GF-D8 (cell line): ENCODE results near the gene HAP1.
A peak's percentile ranks its signal among the peaks of the same experiment; 100 is the strongest.
"Not testable (repeated sequence)": the region's sequence is repeated elsewhere in the genome, so short reads cannot be mapped to it uniquely, and the experiment has no call there.

Experiments used
- DNase-seq: peaks from one replicate; lab custom pipeline; 2025; lab: John Stamatoyannopoulos, UW

The HAP1 gene

DNA sequence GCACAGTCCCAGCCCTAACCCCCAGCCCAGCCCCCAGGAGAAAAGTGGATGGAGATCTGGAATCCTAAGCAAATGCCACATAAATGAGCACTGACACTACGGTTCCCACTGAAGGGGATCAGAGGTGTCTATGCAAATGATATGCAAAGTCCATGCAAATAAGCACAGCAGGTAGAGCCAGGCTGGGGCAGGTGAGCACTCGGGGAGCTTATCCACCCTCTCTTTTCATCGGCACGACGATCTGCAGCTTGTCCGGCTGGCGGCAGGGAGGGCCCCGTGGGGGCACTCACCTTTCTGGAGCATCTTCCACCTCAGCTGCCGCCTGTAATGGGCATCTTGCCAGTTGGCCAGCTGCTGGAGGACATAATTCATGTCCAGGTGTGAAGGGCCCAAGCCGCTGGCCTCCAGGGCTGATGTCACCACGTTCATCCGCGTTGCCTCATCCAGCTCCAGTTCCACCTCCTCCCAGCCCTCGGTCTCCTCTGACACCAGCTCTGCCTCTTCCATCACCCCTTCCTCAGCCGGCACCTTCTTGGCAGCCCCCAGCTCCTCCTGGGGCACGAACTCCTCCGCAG is 9.9 kb downstream of the HAP1 start:
- DNase-seq = no peak

DNA sequence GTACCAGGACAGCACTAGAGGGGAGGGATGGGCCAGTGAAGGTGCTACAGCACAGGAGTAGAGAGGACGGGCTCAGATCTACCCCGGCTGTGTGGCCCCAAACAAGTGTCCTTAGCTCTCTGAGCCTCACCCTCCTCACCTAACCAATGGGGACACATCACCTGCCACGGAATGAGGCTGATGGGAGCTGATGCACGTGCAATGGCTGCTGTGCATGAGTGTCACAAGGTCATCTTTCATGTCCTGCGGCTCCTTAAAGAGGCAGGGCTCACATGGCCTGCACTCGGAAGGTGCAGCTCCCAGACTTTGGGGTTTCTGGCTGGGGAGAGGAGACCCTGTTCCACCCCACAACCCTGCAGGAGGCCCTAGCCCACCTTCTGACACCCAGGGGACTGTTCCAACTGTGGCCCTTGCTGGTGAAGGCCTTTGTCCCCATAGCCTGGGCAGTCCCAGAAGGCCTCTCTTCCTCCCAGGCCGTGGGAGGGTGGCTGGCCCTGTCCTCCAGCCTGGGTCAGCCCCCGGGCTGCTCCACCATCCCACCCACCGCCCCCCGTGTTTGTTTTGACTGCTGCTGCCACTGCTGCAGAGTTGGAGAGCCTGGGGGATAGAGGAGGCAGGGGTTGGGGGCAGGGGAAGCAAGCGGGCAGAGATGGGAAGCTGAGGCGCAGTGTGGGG is 10.5 kb downstream of the HAP1 start:
- no peak for DNase-seq

DNA sequence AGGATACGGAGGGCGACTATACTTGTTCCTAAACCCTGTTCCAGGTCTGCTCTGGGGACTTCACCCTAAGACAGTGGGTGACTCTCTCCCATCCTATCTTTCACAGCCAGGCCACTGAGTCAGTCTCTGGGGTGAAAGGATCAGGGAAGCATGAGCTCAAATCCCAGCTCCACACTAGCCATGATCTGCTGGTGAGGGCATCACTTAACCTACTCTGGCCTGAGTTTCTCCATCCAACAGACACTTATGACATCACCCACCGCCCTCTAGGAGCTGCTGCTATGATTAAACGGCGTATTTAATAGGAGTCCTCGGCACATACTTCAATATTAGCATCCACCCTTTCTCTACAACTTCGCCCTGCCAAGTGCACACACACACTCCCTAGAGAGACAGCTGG is 12.2 kb downstream of the HAP1 start:
- no peak for DNase-seq

DNA sequence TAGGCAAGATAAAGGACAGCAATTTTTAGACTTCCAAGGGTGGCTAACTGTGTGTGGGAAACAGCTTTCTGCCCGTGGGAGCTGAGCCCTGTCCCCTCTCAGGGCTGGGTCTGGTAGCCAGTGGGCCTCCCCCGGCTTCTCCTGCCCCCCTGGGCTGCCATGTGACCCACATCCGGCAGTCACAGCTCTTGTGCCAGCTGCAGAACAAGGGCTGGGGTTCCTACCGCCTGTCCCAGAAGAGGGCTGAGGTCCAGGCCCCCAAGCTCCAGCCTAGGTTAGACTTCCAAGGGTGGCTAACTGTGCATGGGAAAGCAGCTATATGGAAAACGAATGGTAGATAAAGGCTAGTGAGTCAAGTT is 16.2 kb downstream of the HAP1 start:
- DNase-seq = no peak

DNA sequence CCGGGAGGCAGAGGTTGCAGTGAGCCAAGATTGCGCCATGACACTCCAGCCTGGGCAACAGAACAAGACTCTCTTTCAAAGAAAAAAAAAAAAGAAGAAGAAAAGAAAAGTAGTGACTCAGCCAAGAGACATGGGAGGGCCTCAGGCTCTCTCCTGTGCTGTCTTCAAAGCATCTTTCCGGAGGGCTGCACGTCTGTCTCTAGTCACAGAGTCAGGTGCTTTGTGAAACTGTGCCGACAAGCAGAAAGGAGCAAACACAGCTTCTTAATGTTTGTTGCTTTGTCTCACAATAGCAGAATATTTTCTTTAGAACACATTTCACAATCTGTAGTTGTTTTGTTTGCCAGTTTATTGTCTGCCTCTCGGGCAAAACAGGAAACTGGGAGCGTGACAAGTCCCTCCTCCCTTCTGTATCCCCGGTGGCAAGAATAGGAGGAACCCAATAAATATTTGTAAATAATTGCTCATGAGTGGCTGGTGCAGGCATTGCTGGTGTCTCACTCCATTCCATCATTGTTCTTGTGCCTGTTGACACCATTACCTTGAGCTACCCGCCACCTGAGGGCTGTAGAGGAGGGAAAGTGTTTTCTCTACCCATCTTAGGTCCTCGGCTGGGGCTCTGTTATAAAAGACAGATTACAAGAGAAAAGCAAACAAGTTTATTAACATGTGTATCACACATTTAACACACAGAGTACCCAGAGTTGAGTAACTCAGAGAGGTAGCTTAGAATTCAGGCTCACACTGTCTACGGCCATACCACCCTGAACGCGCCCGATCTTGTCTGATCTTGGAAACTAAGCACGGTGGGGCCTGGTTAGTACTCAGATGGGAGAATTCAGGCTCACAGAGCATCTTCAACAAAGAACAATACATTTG is 16.8 kb downstream of the HAP1 start:
- no peak for DNase-seq

DNA sequence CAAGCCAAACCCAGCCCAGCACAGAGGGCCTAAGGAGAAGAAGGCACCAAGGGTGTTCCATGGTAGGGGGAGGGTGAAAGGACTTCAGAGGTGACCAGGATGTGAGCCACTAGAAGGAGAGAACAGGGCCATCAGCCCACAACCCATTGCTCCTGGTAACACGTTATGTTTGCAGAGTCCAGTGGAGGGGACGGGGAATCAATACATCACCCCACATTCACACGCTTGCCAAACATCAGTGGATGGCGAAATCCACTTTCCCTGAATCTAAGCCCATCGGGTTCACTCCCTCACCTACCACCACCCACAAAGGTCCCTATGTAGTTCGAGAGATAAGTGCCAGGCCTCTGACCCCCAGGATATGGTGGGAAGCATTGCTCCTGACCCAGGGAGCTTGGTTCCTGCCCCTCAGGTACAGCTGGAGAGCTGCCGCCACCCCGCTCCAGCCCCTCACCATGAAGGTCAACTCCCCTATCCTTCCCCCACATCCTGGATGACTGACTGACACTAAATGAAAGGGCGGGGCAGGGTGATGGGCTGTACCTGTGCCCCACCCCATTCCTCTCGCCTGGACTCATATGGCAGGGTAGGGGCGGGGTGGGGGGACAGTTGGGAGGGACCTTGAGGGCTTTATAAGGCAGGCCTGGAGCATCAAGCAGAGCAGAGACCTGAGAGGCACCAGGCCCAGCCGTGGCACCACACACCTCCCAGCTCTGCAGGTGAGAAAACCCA is 22.6 kb downstream of the HAP1 start, which contains the start of gene GAST:
TSS of gene GAST (plus strand) at position 663 of the 732 bp plus-strand sequence. CDS start 3,106 bp downstream, outside the sequence.
- DNase-seq = no peak

DNA sequence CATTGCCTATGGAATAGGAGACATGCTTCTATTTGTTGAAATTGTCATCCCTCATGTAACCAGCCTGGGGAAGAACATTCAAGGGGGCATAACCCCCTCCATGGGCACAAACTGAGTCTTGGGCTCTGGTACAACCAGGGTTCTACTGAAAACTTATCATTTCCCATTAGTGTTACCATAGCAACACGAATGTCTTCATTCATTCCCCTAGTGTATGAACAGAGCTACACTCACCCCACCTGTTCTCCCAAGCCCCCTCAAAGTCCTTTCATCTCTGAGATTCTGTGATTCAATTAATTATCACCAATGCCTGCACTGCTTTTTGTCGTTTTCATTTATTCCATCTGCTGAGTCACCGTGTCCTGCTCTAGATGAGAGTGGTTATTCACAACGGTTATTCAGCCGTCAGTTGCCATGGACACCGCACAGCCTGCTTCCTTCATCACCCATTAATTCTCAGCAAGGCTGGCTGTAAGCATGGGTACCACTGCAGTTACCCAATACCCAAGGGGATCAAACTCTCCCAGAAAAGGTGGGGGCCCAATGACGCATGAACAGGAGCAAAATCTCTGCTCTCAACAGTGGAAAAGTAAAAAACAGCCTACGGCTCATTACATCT is 23.9 kb downstream of the HAP1 start:
- no peak for DNase-seq

DNA sequence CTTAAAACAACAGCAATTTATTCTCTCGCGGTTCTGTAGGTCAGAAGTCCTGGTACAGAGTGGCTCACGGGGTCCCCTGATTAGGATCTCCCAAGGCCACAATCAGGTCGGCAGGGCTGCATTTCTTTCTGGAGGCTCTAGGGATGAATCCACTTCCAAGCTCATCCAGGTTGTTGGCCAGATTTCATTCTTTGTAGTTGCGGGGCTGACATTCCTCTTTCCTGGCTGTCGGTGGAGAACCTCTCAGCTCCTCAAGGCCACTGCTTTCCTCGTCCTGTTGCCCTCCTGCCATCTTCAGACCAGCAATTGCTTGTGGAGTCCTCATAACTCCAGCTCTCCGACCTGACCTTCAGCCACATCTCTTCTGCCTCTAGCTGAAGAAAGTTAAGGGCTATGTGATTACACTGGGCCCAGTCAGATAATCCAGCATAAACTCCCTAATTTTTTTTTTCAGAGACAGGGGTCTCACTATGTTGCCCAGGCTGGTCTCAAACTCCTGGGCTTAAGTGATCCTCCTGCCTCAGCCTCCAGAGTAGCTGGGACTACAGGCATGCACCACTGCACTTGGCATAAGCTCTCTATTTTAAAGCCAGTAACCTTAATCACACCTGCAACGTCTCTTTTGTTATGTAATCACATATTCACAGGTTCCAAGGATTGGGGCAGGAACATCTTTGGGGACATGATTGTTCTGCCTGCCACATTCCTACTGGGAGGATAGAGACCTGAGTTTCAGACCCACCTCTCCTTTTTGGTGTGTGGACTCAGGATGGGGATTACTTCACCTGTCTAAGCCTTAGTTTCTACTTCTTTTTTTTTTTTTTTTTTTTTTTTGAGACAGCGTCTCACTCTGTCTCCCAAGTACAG is 26.4 kb downstream of the HAP1 start:
- no peak for DNase-seq

DNA sequence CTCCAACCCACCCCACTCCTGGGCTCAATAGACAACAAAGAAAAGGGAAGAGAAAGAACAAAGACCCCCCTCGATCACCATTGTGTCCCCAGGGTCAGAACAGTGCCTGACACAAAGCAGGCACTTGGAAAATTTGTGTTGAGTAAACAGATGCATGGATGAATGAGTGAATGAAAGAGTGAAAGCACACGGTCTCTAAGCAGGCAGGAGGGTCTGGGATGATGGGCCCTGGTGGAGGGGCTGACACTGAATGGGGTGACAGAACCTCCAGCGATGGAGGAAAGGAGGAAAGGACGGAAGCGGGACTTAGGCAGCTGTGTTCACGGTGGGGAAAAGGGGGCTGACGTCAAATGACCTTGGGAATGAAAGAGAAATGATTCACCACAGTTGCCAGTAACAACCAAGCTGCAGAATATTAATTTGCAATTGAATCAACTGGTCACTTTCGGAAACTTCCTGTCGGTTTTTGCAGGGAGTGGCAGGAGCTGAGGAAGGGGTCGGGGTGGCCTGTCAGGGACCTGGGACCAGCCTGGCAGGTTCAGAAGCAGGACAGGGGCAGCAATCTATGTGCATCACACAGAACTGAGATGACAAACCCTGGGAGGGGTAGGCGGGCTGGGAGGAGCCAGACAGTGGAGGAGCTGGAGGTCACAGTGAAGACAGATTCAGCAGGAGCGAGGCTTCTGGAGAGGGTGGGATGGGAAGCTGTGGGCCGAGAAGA is 29.0 kb downstream of the HAP1 start:
- DNase-seq = no peak

DNA sequence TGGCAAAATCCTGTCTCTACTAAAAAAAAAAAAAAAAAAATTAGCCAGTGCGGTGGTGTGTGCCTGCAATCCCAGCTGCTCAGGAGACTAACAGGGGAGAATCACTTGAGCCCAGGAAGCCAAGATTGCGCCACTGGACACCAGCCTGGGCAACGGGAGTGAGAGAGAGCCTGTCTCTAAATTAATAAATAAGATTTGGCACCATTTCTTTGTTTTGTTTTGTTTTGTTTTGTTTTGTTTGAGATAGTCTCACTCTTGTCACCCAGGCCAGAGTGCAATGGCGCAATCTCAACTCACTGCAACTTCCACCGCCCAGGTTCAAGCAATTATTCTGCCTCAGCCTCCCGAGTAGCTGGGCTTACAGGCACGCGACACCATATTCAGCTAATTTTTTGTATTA is 31.7 kb downstream of the HAP1 start:
- no peak for DNase-seq

DNA sequence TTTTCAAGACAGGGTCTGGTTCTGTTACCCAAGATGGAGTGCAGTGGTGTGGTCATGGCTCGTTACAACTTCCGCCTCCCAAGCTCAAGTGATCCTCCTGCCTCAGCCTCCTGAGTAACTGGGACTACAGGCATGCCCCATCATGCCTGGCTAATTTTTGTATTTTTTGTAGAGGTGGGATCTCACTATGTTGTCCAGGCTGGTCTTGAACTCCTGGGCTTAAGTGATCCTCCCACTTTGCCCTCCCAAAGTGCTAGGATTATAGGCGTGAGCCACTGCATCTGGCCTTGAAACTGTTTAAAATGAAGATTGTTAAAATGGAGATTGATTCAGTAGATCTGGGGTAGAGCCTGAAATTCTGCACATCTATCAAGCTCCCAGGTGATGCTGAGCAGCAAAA is 33.6 kb downstream of the HAP1 start:
- DNase-seq = not testable (repeated sequence)

DNA sequence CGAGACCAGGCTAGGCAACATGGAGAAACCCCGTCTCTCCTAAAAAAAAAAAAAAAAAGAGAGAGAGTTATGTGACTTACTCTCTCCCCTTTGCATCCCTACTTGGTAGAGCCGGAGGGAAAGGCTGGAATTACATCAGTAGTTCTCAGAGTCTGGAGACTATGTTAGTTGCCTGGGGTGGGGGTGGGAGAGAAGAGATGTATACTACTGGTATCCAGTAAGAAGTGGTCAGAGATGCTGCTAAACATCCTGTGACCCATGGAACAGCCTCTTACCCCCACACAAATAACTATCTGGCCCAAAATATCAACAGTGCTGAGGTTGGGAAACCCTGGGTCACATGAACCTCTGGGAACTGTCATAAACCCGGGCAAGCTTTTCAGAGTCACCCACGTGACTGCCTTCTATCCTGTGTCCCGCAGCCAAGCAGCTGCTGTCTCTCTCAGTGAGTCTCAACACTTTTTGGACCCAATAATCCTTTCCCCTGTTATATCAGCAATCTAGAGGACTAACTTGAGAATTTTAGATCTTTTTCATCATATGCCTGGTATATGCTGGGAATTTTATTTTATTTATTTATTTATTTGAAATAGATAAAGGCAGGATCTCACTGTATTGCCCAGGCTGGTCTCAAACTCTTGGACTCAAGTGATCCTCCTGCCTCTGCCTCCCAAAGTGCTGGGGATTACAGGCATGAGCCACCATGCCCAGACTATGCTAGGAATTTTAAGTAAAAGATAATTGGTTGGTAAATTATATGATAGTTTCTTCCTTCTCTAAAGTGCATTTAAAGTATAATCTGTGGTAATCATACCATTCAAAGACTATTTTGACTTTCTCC is 37.1 kb downstream of the HAP1 start:
- DNase-seq = peak; percentile 41

DNA sequence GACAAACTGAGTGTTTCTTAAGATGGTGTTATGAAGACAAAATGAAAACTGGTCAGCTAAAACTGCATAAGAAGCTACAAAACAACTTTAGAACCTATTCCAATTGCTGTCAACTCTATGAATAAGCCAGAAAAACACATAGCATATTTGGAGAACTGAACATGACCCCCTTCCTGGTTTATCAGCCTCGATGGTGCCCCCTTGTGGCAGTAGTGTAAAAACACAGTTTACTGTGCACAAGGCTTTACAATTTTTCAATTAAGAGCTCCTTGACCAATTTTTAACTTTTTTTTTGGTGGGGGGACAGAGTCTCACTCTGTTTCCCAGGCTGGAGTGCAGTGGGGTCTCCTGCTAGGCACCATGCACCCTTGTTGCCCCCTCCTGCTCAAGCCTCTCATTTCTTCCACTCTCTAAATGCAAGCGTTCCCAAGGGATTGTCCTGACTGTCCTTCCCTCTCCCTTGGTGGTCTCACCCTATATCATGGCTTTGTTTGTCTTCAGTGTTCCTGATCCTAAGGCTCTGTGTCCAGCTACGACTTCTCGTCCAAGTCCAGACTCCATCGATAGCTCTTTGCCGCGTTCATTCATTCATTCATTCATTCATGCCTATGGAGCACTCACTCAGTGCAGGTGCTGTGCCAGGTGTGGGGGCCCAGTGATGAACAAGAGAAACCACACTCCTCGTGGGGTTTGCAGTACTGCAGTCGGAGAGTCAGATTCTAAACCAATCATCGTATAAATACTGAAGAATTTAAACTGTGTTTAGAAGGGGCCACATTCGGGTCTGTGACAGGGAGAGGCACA is 38.3 kb downstream of the HAP1 start:
- DNase-seq = peak; percentile 55

DNA sequence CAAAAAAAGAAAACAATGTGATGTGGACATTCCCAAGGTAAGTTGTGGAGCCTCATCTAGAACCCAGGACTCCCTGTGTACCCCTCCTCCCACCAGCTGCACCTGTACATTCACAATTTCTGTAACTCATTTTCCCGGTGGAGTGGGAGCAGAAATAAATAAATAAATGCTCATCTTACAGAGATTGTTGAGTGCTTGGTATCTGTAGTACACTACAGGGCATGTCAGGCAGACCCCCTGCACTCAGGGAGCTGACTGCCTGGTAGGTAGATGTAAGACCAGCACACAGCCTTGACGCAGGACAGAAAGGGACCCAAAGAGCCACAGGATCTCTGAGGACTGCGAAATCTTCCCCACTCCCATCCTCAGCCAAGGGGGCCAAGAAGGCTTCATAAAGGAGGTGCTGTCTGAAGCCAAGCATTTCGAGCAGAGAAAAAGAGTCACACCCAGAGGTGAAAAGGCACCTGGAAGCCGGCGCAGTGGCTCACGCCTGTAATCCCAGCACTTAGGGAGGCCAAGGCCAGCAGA is 39.2 kb downstream of the HAP1 start:
- DNase-seq = no peak

DNA sequence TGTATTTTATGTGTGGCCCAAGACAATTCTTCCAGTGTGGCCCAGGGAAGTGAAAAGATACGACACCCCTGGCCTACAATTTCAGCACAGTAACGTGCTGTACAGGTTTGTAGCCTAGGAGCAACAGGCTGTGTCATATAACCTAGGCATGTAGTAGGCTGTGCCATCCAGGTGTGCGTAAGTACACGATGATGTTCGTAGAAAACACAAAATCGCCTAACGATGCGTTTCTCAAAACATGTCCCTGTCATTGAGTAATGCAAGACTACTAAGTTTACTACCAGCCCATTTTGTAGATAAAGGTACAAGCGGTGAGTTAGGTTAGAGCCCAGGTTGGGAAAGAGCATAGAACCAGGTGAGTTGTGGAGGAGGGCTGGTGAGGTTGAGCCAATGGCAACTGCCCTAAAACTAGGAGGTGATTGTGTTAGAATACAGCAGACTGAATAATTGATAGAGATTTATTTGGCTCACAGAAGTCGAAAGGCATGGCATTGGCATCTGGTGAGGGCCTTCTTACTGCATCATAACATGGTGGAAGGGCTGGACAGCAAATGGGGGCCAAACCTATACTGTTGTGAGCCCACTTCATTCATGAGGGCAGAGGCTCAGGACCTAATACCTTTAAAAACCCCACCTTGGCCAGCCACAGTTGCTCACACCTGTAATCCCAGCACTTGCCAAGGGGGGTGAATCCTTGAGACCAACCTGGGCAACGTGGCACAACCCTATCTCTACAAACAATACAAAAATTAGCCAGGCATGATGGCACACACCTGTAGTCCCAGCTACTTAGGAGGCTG is 41.5 kb downstream of the HAP1 start:
- no peak for DNase-seq

DNA sequence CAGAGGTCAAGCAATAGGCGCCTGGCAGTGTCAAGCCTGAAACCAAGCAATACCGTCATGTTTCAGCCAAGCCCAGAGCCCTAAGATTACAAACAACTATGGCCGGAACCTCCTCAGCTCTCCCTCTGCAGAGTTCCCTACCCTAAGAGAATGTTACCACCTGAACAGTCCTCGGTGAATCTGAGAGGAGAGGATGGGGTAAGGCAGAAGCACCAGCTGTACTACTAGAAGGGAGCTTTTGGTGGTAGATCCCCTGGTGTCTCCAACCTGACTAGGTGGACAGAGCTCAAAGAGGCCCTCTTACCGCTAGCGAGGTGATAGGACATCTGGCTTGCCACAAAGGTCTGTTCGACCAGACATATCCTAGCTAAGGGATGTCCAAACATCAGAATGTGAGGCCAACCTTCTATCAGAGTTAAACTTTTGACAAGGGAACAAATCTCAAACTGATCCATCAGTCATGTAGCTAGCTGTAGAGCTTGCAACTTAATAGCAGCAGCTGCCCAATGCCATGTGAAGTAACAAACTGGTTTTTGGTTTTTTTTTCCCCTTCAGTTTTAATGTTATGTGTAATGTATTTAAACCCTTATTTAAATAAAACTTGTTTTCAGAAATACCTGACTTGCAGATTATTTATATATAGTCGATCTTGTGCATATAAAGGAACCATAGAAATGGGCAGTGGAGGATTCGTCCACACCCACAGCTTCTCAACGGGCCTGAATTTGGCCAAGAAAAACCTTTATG is 43.2 kb downstream of the HAP1 start:
- DNase-seq = no peak

DNA sequence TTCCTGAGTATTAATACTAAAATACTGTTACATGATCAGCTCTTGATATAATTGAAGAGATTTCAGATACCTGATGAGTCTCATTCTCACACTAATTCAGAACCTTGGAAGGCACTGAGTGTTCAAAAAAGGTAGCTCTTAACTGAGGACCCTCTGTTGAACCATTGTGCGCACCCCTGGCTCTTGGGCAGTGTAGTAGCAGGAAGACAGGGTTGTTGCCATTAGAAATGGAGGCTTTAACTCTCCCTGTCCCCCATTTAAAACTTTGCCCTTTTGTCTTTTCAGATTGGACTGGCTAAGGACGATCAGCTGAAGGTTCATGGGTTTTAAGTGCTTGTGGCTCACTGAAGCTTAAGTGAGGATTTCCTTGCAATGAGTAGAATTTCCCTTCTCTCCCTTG is 43.9 kb downstream of the HAP1 start:
- no peak for DNase-seq
